NOMO-1 treated with DMSO at 0.1 percent for 48 hours (cell line): ENCODE results near the gene EXOC6.
"Not testable (repeated sequence)": the region's sequence is repeated elsewhere in the genome, so short reads cannot be mapped to it uniquely, and the experiment has no call there.

ENCODE experiments used
- DNase-seq: peaks from one replicate; lab custom pipeline; 2025; ENCODE audit not compliant: unreplicated experiment; lab: John Stamatoyannopoulos, UW

The EXOC6 gene

GRCh38 chr10:93075369-93076221 is 227.3 kb downstream of the EXOC6 start:
- no peak for DNase-seq

- no peak for DNase-seq
Measured at GRCh38 chr10:93076871-93077270, 228.6 kb downstream of the EXOC6 start.

DNA sequence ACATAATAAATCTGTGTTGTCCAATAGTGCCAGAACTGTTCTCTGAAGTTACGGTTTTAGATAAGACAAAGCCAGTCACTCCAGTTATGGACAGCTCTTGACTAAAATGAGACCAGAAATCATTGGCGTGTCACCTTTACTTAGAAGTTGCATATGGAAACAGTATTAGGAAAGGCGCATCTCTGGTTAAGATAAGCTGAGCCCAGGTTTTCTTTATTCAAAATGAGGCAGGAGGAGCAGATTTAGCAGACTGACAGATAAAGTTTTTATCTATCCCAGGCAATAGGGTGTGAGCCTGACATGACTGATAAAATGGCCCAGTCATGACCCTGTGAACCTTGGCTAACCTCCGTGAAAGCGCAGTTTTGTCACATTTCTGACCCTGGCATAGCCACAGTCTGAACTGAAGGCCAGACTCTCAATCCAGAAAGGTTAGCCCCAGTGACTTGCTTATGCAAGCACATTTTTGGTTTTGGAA is 229.6 kb downstream of the EXOC6 start:
- DNase-seq, result no peak

GRCh38 chr10:93079663-93080349 is 231.5 kb downstream of the EXOC6 start:
- DNase-seq, result no peak

GRCh38 chr10:93080350-93081046 is 232.2 kb downstream of the EXOC6 start:
- DNase-seq, result peak; percentile 15

GRCh38 chr10:93081318-93081717 is 233.0 kb downstream of the EXOC6 start:
- DNase-seq, result no peak

- no peak for DNase-seq
Measured at GRCh38 chr10:93081834-93082233, 233.5 kb downstream of the EXOC6 start.

DNA sequence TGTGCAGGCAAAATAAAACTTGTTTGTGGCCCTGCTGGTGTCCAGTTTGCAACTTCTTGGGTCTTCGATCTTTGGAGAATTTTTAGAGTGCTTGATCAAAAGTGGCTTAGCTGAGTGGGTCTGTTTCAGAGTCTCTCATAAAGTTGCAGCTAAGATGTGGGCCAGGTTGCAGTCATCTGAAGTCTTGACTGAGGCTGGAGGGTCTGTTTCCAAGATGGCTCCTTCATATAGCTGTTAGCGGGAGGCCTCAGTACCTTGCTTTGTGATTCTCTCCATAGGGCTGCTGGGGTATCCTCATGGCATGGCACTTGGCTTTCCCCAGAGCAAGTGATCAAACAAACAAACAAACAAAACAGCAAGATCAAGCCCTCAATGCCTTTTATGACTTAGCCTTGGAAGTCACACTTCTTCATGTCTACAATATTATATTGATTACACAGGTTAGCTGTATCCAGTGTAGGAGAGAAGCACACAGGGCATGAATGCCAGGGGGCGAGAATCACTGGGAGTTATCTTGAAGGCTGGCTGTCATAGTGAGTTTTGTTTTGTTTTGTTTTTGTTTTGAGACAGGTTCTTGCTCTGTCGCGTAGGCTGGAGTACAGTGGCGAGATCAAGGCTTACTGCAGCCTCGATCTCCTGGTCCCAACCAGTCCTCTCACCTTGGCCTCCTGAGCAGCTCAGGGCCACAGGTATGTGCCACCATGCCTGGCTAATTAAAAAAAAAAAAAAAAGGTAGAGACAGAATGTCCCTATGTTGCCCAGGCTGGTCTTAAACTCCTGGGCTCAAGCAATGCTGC is 235.6 kb downstream of the EXOC6 start:
- DNase-seq, result no peak

DNA sequence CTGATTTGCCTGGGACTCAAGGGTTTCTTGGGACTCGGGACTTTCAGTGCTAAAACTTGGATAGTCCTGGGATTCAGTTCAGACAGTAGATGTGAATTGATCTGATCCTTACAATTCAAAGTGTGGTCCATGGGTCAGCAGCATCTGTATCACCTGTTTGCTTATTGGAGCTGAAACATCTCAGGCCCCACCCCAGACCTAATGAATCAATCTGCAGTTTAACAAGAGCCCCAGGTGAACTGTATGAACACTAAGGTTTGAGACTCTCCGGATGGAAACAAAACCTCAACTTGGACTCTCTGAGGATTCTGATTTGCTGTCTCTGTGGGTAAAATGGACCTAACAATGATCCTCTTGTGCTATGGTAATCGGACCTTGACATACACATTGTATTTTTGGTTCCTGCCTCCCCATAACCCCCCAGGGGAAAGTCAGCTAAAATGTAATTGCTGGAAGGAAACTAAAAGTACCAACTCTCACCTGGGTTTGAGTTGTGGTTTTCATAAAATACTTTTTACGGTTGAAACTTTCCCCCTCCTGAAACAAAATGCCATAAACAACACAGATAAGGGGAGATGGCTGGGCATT is 237.0 kb downstream of the EXOC6 start:
- DNase-seq, result no peak

DNA sequence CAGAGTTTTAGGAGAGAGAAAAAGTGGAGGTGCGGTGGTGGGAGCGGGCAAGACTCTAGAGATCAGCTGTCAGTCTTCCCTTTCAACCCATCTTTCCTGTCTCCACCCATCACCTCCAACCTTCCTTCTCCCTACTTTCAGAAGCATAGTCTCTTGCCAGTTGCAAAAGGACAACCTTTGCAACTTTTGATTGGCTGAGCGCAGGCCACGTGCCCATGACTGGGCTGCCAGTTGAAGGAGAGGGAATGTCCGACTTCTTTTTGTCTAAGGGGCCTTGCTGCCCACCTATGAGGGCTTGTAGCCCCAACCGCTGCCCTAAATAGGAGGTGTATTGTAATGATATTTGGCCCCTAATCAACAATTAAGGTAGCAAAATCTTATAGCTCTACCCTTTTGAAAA is 238.0 kb downstream of the EXOC6 start:
- no peak for DNase-seq

DNA sequence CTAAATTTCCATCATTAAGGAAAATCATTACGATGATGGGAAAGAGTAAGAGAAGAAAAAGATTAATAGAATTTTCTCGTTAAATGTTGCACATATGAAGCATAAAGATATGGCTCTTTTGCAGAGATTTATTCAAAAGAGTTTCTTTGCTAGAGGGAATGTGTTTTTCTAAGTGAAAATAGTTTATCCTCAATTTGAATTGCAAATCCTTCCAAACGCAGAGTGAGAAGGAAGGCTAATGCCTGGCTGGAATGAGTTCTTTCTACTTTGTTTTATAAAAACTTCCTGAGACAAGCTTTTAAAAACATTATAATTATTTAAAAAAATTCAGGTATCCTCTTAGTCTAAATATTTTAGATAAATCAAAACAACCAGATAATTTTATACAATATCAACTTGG is 239.5 kb downstream of the EXOC6 start:
- no peak for DNase-seq

DNA sequence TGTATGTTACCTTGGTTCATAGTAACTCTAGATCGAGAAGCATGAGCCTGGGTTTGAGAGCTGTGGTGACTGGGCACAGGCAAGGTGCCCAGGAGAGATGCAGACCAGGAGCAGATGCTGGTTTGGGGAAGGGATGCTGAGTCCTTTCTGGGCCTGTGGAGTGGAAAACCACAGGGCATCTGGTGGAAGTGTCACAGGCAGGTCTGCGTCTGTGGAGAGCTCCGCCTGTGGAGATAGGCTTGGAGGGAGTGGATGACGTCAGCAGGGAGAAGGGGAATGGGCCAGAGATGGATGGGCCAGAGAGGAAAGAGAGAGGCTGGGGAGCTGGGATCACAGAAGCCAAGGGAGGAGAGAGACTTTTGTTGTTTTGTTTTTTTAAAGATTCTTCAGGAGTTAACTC is 240.1 kb downstream of the EXOC6 start:
- no peak for DNase-seq

GRCh38 chr10:93090619-93091018 is 242.3 kb downstream of the EXOC6 start:
- DNase-seq, result peak; percentile 42

DNA sequence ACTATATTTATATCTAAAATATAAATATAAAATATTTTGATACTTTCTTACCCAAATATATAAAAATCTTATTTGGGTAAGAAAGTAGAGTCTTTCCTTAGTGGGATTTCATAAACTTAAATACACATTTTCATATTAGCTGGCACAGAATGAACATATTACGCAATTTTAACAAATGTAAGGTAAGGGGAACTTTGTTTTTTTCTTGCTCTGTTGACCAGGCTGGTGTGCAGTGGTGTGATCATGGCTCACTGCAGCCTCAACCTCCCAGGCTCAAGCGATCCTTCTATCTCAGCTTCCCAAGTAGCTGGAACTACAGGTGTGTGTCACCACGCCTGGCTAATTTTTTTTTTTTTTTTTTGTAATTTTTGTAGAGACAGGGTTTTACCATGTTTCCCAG is 243.6 kb downstream of the EXOC6 start:
- peak; percentile 17 for DNase-seq

DNA sequence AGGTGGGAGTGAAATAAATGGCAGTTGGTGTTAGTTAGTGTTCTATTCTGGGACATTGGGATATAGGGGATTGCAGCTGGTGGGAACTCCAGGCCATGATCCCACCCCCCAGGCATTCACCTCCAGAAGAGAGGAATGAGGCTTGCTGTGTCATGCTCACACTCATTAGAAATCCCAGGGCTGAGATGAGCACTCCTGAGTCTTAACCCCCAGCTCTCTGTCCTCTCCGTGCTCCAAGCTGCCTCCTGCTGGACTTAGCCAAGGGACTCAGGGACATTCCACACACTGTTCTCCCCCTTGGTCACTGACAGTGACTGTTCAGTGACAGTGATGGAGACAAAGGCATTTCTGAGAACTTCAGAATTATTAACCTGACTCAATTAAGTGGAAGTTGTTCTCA is 246.9 kb downstream of the EXOC6 start:
- DNase-seq, result no peak

GRCh38 chr10:93096901-93097300 is 248.6 kb downstream of the EXOC6 start:
- no peak for DNase-seq

DNA sequence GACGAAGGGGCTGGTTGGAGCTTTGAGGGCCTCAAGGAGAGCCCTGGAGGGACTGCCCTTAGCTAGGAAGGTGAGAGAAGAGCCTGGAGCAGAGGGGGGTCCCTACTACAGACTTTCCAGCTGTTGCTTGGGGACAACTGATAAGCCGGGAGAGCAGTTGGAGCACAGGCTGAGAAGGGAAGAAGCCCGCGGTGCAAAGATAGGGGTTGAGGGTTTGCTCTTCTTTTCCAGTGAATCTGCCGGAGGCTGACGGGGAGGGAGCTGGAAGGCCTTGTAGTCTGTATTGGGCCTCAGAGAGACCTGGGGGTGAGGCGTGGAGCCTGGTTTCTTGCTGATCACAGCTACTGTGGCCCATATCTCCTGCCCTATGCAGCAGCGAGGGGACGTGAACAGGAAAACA is 249.1 kb downstream of the EXOC6 start:
- DNase-seq, result no peak

DNA sequence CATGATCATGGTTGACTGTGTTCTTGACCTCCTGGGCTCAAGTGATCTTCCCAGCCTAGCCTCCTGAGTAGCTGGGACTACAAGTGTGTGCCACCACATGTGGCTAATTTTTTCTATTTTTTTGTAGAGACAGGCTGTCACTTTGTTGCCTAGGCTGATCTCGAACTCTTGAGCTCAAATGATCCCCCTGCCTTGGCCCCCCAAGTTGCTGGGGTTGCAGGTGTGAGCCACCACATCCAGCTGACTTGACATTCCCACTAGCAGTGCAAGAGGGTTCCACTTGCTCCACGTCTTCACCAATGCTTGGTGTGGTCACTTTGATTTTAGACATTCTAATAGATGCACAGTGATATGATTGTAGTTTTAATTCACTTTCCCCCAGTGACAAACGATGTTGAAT is 250.5 kb downstream of the EXOC6 start:
- DNase-seq, result no peak

DNA sequence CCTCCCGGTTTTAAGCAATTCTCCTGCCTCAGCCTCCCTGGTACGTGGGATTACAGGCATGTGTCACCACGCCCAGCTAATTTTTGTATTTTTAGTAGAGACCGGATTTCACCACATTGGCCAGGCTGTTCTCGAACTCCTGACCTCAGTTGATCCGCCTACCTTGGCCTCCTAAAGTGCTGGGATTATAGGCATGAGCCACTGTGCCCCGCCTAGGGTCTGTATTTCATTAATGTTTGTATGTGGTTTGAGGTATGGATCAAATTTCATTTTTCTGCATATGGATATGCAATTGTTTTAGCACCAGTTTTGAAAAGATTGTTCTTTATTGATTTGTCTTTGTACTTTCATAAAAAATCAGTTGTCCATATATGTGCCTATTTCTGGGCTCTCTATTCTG is 251.3 kb downstream of the EXOC6 start:
- no peak for DNase-seq

- not testable (repeated sequence) for DNase-seq
Measured at GRCh38 chr10:93101148-93101547, 252.8 kb downstream of the EXOC6 start.

DNA sequence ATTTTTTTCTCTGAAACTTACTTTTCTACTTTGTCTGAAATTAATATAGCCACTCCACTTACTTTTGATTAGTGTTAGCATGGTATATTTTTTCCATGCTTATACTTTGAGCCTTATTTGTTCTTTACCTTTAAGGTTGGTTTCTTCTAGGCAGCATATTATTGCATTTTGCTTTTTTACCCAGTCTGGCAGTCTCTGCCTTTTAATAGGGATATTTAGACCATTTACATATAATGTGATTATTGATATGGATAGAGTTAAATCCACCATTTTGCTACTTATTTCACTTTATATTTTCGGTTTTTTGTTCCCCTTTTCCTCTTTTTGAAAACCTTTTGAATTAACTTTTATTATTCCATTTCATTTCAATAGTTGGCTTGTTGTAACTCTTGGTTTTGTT is 255.6 kb downstream of the EXOC6 start:
- DNase-seq, result no peak
